Peyer's patch (tissue), 4 donors: Measurements from ENCODE around the gene EIF4EBP2. TPM values are rescaled to one million over a fixed set of nuclear protein-coding genes. Genes with fewer than 3 reads are reported as not detected.

ENCODE experiments used
- DNase-seq, 3 donors: peaks; one replicate each; pipeline ENCODE4 v3.0.0-alpha.2; 2017 to 2019
- H3K27ac ChIP-seq, 4 donors: fragments of 200-600 bp; sonication (generic); one replicate each; pipeline ENCODE4 v1.5.1; 2016 to 2019
- H3K27me3 ChIP-seq, 2 donors: fragments of 200-600 bp; sonication (generic); one replicate each; pipeline ENCODE4 v1.5.1; 2019
- H3K36me3 ChIP-seq, 3 donors: fragments of 200-600 bp; sonication (generic); one replicate each; pipeline ENCODE4 v1.5.1; 2016 to 2019
- H3K4me1 ChIP-seq, 4 donors: fragments of 200-600 bp; sonication (generic); one replicate each; pipeline ENCODE4 v1.5.1; 2016 to 2019
- H3K4me3 ChIP-seq, 4 donors: fragments of 200-600 bp; sonication (generic); 1 replicate in 3 of 4; 2 replicates in 1 of 4; pipeline ENCODE4 v1.5.1; 2016 to 2019; ENCODE audit warnings: mild to moderate bottlenecking in 1 of 4
- H3K9me3 ChIP-seq, 4 donors: fragments of 200-600 bp; sonication (generic); one replicate each; pipeline ENCODE4 v1.5.1; 2016 to 2019; ENCODE audit warnings: mild to moderate bottlenecking in 1 of 4
- POLR2A ChIP-seq, 2 donors: fragments of 450-650 bp; IDR thresholded peaks; one replicate each; pipeline ENCODE4 v1.5.1; 2017; ENCODE audit warnings: antibody characterized with exemption in 2 of 2, mild to moderate bottlenecking in 2 of 2, moderate library complexity in 2 of 2
- total RNA-seq, 4 donors: library from RNA; depleted of rRNA; stranded (reverse); fragments of >200 nt; gene quantifications; one replicate each; pipeline ENCODE4 v1.1.0, GENCODE V29; 2016
- TF ChIP-seq, protein P1 (sequence below), 6 experiments: fragments of 450-650 bp in 4 of 6; fragments of 200-600 bp in 2 of 6; sonication (generic) in 1 of 6; IDR thresholded peaks; one replicate each; pipeline ENCODE4 v1.5.1; 2017 to 2019; ENCODE audit warnings: antibody characterized with exemption in 6 of 6, mild to moderate bottlenecking in 3 of 6, moderate library complexity in 1 of 6

Gene EIF4EBP2
- total RNA-seq, 4 donors from 2014 or later = 64.4 to 129 (median 93.0) TPM

DNA sequence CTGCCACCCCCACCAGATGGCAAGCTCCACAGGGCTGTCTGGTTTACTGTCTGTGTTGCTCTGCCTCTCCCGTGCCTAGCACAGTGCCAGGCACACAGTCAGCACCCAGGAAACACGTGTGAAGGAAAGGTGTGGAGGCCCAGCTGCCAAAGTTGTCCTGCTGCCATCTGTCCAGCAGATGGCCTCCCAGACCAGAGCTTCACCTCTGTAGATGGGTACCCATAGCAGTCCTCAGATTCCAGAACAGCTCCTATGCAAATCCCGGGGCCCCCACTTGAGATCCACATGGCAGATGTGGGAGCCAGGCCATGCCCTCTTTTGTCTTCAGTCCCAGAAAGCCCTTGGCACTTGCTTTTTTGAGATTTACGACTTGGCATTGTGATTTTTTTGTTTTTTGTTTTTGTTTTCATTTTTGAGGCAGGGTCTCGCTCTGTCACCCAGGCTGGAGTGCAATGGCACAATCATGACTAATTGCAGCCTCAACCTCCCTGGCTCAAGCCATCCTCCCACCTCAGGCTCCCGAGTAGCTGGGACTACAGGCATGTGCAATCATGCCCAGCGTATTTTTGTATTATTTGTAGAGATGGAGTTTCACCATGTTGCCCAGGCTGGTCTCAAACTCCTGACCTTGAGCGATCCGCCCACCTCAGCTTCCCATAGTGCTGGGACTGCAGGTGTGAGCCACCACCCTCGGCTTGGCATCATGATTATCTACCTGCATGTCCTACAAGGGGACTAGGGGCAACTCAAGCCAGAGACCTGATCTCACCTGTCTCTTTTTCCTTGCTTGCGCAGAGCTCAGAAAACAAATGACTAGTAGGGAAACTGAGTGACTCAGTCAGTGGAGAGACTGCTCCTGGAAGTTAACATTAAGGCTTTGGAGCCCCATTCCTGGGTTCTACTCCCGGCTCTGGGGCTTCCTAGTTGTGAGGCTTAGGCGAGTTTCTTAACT lies 57.7 kb downstream of the EIF4EBP2 start:
- TF ChIP-seq, protein P1, sequence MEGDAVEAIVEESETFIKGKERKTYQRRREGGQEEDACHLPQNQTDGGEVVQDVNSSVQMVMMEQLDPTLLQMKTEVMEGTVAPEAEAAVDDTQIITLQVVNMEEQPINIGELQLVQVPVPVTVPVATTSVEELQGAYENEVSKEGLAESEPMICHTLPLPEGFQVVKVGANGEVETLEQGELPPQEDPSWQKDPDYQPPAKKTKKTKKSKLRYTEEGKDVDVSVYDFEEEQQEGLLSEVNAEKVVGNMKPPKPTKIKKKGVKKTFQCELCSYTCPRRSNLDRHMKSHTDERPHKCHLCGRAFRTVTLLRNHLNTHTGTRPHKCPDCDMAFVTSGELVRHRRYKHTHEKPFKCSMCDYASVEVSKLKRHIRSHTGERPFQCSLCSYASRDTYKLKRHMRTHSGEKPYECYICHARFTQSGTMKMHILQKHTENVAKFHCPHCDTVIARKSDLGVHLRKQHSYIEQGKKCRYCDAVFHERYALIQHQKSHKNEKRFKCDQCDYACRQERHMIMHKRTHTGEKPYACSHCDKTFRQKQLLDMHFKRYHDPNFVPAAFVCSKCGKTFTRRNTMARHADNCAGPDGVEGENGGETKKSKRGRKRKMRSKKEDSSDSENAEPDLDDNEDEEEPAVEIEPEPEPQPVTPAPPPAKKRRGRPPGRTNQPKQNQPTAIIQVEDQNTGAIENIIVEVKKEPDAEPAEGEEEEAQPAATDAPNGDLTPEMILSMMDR (IDR thresholded peaks at IDR 0.05) = peak; percentile 58 to 77 (median 68)
- no peak for TF ChIP-seq POLR2A (IDR thresholded peaks at IDR 0.05)
- Histone ChIP-seq H3K36me3 (no peaks in the 10 kb centered on the region), H3K9me3 (no peaks in the 10 kb centered on the region), H3K27ac (no peak overlapping the region), H3K27me3 (no peaks in the 10 kb centered on the region), H3K4me1 (peaks cover 0 to 17% (median 10%) of the 10 kb centered on the region in 4 donors), H3K4me3 (no peak overlapping the region)
- DNase-seq = peak; percentile 62 to 72 (median 66)

DNA sequence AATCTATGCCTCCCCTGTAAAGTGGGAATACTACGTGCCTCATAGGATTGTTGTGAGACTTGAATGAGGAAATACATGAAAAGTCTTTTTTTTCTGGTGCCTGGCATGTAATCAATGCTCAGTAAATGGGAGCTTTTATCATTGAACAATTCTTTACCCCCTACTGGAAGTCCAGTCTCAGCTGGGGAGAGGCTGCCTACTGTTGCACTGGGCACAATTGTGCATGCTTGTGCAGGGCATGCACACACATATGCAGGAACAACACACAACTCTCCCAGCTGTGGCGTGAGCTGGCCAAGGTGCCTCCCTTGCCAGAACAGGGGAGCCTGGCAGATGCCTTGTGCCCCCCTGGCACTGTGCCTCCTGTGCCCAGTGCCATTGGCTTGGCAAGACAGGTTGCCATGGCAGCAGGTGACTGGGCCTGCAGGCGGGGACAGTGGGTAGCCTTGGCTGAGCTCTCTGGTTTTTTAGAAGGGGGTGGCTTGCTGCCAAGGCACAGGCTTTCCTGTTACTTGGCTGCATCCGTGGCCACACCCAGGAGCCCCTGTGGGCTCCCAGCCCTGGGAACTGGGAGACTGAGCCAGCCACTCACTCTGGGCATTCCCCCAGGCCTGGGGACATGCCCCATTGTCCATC lies 58.5 kb downstream of the EIF4EBP2 start:
- Histone ChIP-seq H3K36me3 (no peaks in the 10 kb centered on the region), H3K27ac (no peak overlapping the region), H3K4me3 (no peak overlapping the region), H3K27me3 (no peaks in the 10 kb centered on the region), H3K9me3 (no peaks in the 10 kb centered on the region), H3K4me1 (peaks cover 0 to 17% (median 10%) of the 10 kb centered on the region in 4 donors)
- TF ChIP-seq POLR2A (IDR thresholded peaks at IDR 0.05) = no peak
- TF ChIP-seq, protein P1 (IDR thresholded peaks at IDR 0.05) = no peak
- peak in 1 of 3 donors; percentile 24 for DNase-seq

DNA sequence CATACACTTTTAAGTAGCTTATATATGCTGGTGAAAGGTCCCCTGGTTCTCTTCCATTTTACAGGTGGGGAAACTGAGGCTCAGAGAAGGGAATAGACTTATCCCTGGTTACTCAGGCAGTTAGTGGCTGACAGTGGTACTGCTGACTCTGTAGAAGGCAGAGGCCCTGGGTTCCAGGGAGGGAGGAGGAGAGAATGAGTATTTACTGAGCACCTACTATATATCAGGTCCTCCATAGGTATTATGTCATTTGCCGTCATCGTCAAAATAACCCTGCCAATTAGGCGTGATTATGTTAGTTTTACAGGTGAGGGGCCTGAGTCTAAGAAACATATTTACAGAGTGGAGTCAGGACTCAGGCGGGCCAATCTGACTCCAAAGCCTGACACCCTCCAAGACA lies 61.3 kb downstream of the EIF4EBP2 start:
- Histone ChIP-seq H3K36me3 (no peaks in the 10 kb centered on the region), H3K27me3 (no peaks in the 10 kb centered on the region), H3K27ac (no peak overlapping the region), H3K4me1 (no peaks in the 10 kb centered on the region), H3K4me3 (no peak overlapping the region), H3K9me3 (no peaks in the 10 kb centered on the region)
- no peak for DNase-seq
- TF ChIP-seq POLR2A (IDR thresholded peaks at IDR 0.05) = no peak
- TF ChIP-seq, protein P1 (IDR thresholded peaks at IDR 0.05) = no peak

DNA sequence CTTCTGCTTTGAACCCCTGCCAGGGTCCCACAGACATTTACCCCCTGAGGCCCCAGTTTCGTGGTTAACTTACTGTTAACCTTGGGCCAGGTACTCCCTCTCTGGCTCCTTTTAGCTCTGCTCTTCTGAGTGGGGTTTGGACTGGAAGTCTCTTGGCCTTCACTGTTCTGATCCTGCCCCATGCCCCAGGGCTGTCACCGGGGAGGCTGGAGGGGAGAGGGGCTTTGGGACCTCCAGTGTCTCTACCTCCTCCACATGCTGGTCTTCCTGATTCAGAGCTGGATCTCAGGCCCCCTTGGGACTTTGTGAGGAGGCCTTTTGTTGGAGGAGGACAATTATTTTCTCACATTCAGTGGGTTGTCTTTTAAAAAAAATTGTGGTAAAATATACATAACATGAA lies 61.9 kb downstream of the EIF4EBP2 start:
- TF ChIP-seq, protein P1 (IDR thresholded peaks at IDR 0.05) = no peak
- no peak for TF ChIP-seq POLR2A (IDR thresholded peaks at IDR 0.05)
- Histone ChIP-seq H3K4me3 (no peak overlapping the region), H3K27ac (no peak overlapping the region), H3K36me3 (no peaks in the 10 kb centered on the region), H3K27me3 (no peaks in the 10 kb centered on the region), H3K4me1 (no peaks in the 10 kb centered on the region), H3K9me3 (no peaks in the 10 kb centered on the region)
- no peak for DNase-seq

DNA sequence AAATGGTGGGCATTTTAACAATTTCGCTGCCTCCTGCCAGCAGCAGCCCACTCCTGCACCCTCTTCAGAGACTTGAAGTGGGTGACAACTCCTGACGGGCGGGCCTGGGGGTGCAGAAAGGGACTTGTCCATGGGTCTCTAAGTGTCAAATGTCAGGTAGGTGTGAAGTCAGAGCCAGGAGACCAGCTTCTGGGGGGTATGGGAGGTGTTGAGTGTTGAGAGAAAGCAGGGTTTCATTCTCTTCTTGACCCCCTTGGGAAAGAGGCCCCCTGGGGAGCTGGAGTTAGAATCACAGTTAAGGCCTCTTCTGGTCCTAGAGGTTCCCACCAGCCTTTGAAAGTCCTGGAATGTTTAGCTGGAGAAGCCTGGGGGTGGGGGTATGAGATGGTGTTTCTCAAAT lies 63.0 kb downstream of the EIF4EBP2 start:
- no peaks in the 10 kb centered on the region for H3K36me3 ChIP-seq
- H3K4me3 ChIP-seq = no peak overlapping the region
- TF ChIP-seq, protein P1 (IDR thresholded peaks at IDR 0.05) = no peak
- TF ChIP-seq POLR2A (IDR thresholded peaks at IDR 0.05) = no peak
- no peaks in the 10 kb centered on the region for H3K4me1 ChIP-seq
- DNase-seq = no peak
- no peaks in the 10 kb centered on the region for H3K9me3 ChIP-seq
- H3K27me3 ChIP-seq = no peaks in the 10 kb centered on the region
- H3K27ac ChIP-seq = no peak overlapping the region
